ENCODE data around the gene ZBTB20.

Gene ZBTB20

DNA sequence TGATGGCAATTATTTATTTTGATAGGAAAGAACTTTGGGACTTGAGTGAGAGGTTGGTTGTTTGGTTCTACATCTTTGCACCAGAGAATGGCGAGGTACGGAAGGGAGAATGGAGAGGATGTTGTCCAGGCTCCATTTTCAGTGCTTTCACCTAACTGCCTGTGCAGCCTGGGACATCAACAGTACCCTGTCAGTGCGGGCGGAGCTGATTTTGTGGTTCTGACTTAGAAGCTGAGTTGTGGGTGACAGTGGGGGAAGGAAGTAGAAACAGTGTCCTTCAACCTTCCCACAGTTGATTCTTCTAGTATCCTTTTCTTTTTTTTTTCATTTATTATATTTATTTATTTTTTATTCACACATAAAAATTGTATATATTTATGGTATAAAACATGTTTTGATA is 757.9 kb downstream of the ZBTB20 start:
- H3K36me3 Mint-ChIP-seq (ENCODE audit: low read depth), result no peaks in the 10 kb centered on the region
- H3K9me3 Mint-ChIP-seq, result no peaks in the 10 kb centered on the region

DNA sequence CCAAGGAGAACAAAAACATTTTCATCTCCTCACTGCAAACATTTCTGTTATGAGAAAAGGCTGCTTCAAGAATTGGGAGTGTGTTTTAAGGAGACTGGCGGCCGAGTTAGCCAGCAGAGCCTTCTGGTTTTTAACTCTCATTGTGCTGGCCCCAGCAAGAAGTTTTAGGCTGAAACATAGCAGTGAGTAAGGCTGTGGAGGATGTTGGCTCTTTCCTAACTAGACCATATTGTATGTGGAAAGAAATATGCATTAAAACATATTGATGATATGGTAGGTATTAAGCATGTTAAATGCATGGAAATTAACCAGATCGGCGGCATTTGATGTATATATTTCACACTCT is 762.6 kb downstream of the ZBTB20 start:
- Mint-ChIP-seq H3K27me3 (ENCODE audit: low read depth) (no peaks in the 10 kb centered on the region), H3K9me3 (no peaks in the 10 kb centered on the region), H3K4me1 (ENCODE audit: low read depth) (peaks cover 14% of the 10 kb centered on the region), H3K4me3 (peak overlapping the region; percentile 70), H3K27ac (no peak overlapping the region), H3K36me3 (ENCODE audit: low read depth) (no peaks in the 10 kb centered on the region)
- no peak for DNase-seq (ENCODE audit: low spot score)

More for the DNA sequence above, 757.9 kb downstream of the ZBTB20 start:
- no peaks in the 10 kb centered on the region for H3K27me3 Mint-ChIP-seq (ENCODE audit: low read depth)
- peak overlapping the region; percentile 10 for H3K4me3 Mint-ChIP-seq
- H3K4me1 Mint-ChIP-seq (ENCODE audit: low read depth), result peaks cover 11% of the 10 kb centered on the region
- H3K27ac Mint-ChIP-seq, result peak overlapping the region; percentile 76
- DNase-seq (ENCODE audit: low spot score), result no peak

DNA sequence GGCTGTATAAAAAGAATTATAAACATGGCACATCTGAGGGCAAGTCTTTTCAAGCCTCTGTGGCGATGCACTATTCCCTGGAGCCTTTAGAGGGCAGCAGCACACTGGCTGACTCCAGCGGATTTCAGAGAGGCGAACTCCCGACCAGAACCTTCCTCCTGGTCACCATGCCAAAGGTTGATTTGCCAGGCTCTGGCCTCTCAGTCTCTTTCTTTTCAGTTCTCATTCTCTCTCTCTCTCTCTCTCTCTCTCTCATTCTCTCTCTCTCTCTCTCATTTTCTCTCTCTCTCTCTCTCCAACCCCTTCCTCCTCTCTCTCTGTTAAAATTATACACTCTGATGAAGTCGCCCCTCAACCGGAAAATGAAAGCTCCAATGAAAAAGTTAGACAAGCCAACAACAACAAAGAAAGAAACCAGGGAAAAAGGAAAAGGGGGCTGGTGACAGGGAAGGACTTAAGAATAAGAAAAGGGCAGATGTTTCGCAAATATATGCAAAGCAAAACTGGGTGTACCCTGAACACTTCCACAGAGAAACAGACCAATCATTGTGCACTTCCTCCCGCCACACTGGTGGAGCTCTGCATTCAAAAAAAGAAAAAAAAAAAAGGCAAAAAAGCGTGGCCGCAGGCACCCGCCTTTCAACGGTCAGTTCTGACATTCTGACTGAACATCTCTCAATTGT is 763.1 kb downstream of the ZBTB20 start:
- Mint-ChIP-seq H3K4me1 (ENCODE audit: low read depth) (peaks cover 12% of the 10 kb centered on the region), H3K9me3 (no peaks in the 10 kb centered on the region), H3K27me3 (ENCODE audit: low read depth) (no peaks in the 10 kb centered on the region), H3K27ac (peak overlapping the region; percentile 76), H3K4me3 (peak overlapping the region; percentile 70), H3K36me3 (ENCODE audit: low read depth) (no peaks in the 10 kb centered on the region)
- DNase-seq (ENCODE audit: low spot score), result peak; percentile 57

DNA sequence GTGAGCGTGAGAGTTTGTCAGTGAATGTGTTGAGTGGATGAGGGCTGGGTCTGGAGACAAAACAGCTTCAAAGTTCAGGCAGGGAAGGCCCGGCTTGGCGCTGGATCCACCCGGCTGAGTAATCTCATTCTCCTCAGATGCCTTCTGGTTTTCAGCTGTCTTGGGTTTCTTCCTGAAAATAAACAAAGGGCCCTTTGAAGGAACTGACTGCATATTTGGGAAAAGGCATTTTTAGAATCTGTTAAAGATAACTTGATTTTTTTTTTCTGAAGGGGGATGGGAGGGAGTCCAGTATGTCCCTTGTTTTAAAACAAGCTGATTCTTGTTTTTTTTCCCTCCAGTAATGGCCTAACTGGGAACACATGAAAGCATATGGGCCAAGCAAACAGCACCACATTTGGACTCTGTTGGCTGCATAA is 766.8 kb downstream of the ZBTB20 start:
- Mint-ChIP-seq H3K4me1 (ENCODE audit: low read depth) (peaks cover 4% of the 10 kb centered on the region), H3K36me3 (ENCODE audit: low read depth) (peaks cover 2% of the 10 kb centered on the region), H3K27me3 (ENCODE audit: low read depth) (no peaks in the 10 kb centered on the region), H3K4me3 (no peak overlapping the region), H3K9me3 (no peaks in the 10 kb centered on the region), H3K27ac (no peak overlapping the region)
- DNase-seq (ENCODE audit: low spot score), result no peak

DNA sequence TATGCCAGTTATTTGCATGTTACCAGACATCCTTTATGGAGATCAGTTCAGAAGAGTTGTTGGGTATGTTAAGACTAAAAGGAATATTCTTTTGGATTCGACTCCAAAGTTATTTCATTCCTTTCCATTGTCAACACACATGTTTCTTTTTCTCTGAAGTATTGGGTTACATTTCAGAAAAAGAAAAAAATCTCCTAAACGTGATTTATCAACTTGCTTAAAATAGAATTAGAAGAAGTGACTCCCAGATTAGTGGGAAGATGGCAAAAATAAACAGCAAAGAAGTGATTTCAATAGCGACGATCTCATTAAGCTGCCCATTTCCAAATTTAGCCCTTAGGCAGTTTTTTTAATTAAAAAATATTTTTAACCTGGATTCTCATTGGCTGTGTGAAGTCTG is 767.8 kb downstream of the ZBTB20 start:
- Mint-ChIP-seq H3K27ac (no peak overlapping the region), H3K36me3 (ENCODE audit: low read depth) (peaks cover 2% of the 10 kb centered on the region), H3K27me3 (ENCODE audit: low read depth) (no peaks in the 10 kb centered on the region), H3K4me3 (no peak overlapping the region), H3K9me3 (no peaks in the 10 kb centered on the region), H3K4me1 (ENCODE audit: low read depth) (peaks cover 3% of the 10 kb centered on the region)
- DNase-seq (ENCODE audit: low spot score), result no peak

DNA sequence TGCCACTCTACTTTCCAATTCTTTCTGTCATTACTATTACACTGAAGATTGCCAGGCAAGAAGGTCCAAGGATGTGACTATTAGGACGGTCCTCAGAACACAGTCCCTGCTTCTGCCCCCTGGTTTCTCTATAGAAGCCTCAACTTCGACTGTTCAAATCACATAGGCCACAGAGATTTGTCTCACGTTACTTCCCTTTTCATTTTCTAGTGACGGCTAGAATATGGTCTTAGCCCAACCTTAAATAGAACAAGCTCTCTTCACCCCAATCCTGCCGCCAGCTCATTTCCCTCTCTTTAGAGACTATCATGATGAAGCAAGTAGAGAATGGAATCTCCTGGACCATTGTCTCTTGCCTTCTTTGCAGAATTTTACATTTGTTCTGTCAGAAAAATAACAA is 768.3 kb downstream of the ZBTB20 start:
- Mint-ChIP-seq H3K4me3 (no peak overlapping the region), H3K9me3 (no peaks in the 10 kb centered on the region), H3K4me1 (ENCODE audit: low read depth) (no peaks in the 10 kb centered on the region), H3K27ac (no peak overlapping the region), H3K36me3 (ENCODE audit: low read depth) (peaks cover 2% of the 10 kb centered on the region), H3K27me3 (ENCODE audit: low read depth) (no peaks in the 10 kb centered on the region)
- no peak for DNase-seq (ENCODE audit: low spot score)

DNA sequence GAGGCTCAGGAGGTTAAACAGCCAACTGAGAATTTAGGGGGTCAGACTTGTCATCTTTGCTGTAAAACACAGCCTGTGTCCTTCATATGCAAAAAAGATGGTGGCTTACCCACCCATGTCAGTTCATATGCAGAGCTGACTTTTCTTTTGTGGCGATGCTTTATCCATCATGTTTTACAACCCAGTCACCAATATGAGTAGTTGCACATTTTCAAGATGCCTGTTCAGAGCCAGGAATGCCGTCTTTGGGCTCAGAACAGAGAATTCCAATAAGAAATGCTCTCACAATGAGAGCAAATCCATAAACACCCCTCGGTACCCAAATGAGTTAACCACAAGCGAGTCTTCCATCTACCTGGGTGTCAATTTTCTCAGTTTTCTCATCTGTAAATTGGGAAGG is 769.7 kb downstream of the ZBTB20 start:
- Mint-ChIP-seq H3K36me3 (ENCODE audit: low read depth) (peaks cover 2% of the 10 kb centered on the region), H3K27ac (no peak overlapping the region), H3K27me3 (ENCODE audit: low read depth) (no peaks in the 10 kb centered on the region), H3K9me3 (no peaks in the 10 kb centered on the region), H3K4me1 (ENCODE audit: low read depth) (no peaks in the 10 kb centered on the region), H3K4me3 (no peak overlapping the region)
- DNase-seq (ENCODE audit: low spot score), result no peak

DNA sequence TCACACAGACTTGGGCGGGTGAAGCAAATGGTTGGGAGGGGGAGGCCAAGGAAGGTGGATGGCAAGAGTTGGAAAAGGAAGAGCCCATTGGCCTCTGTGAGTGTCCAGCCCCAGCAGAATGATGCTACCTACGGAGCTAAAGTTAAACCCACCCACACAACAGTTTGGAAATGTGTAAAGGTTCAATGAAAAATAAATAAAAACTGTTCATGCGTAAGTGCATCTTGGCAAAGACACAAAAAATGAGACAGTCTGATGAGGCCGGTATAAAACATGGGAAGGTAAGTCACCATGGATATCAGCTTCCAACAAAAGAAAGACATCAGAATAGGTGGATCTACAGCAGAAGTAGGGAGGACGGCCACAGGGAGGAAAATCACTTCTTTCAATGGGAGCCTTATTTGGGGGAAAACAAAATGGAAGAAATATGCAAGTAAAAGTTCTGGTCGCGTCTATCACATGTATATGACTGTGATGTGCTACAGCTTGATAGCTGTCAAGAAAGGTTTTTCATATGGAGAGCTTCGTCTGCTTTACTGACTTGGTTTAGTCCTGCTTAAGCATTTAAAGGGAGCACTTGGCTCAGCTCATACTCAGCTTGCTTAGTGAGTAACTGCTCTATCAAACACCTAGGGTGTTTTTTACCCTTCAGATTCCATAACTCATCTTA is 770.4 kb downstream of the ZBTB20 start:
- H3K4me1 Mint-ChIP-seq (ENCODE audit: low read depth), result no peaks in the 10 kb centered on the region
- H3K27ac Mint-ChIP-seq, result no peak overlapping the region
- peaks cover 2% of the 10 kb centered on the region for H3K36me3 Mint-ChIP-seq (ENCODE audit: low read depth)
- no peaks in the 10 kb centered on the region for H3K27me3 Mint-ChIP-seq (ENCODE audit: low read depth)
- no peaks in the 10 kb centered on the region for H3K9me3 Mint-ChIP-seq
- no peak for DNase-seq (ENCODE audit: low spot score)
- no peak overlapping the region for H3K4me3 Mint-ChIP-seq

DNA sequence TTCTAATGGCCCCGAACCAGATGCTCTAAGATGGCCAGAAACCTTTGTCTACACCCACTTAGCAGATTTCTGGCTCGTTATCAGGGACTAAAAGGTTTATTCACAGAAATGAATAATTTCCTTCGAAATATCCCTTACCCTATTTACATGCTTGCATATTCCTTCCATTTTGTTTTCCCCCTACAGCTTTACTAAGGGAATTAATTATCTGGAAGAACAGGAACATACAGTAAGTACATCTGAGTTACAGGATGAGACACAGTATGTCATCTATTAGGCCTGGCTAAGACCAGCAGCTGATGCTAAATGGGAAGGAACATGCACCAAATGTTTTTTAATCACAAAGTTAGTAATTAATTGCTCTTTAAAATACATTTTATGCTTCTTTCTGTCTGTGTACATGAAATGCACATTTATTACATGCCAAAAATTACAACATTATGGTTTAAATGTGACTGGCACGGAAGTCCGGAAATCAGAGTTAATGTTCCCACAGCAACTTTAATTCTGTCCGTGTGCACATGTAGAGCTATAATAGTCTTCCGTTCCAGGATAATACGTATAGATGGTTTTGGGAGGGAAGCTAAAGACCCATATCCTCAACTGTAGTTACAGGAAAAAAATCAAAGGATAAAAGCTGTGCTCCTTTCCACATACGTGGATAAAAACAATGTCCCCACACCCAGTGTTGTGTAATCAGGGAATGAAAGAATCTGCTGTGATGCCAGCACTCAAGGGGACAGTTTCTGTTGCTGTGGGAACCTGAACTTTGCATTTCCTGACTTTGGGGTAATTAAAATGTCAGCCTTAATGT is 771.3 kb downstream of the ZBTB20 start:
- H3K9me3 Mint-ChIP-seq, result no peaks in the 10 kb centered on the region
- H3K4me3 Mint-ChIP-seq, result no peak overlapping the region
- no peaks in the 10 kb centered on the region for H3K4me1 Mint-ChIP-seq (ENCODE audit: low read depth)
- DNase-seq (ENCODE audit: low spot score), result no peak
- peaks cover 2% of the 10 kb centered on the region for H3K36me3 Mint-ChIP-seq (ENCODE audit: low read depth)
- no peaks in the 10 kb centered on the region for H3K27me3 Mint-ChIP-seq (ENCODE audit: low read depth)
- H3K27ac Mint-ChIP-seq, result no peak overlapping the region

DNA sequence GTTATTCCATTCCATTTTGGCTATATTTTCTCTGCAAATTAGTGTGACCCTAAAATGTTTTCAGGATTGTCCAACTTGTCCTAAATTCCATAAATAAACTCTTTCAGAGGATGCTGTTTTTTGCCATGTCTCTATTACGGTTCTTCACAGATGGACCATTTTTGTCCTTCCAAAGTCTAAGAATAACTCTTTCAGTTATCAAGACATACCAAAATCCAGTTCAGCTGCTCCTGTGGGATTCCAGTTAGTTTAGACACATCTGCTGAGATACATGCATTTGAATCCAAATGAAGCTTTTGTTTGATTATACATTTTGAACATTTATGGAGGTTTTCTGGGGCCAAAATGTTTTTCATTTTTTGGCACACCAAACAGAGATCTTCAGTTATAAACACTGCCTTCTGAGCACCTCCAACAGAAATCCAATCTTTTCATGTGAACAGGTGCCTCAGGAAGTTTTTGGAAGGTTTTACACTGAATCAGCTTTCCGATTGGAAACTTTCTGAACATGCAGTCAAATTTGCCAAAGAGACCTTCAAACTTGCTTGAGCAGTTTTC is 772.6 kb downstream of the ZBTB20 start:
- Mint-ChIP-seq H3K4me3 (no peak overlapping the region), H3K9me3 (no peaks in the 10 kb centered on the region), H3K27ac (no peak overlapping the region), H3K36me3 (ENCODE audit: low read depth) (peaks cover 2% of the 10 kb centered on the region), H3K27me3 (ENCODE audit: low read depth) (no peaks in the 10 kb centered on the region), H3K4me1 (ENCODE audit: low read depth) (no peaks in the 10 kb centered on the region)
- DNase-seq (ENCODE audit: low spot score), result no peak

DNA sequence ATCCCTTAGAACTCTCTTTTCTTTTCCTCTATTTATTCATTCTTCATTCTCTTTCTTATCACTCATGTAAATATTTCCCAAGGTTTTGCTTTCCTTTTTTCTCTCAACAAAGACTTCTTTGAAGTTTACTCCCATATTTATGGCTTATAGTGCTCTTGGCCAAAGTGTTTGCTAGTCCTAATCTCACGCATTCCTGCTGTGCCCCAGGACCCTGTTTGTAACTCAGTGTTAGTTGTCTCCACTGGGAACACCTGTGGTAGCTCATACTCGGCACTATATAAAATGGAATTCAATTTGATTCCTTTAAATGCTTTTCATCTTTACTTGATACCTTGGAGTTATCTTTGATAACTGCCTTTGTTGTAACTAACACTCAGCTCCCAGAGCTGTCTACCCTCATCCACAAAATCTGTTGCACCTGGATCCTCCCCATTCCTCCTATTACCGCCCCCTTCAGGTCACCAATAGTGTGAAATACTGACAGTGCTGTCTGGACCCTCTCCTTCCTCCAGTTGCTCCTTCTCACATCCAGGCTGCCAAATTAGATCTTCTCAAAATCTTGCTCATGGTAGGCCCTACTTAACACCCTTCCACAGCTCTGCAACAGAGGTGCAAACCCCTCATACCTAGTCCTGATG is 776.4 kb downstream of the ZBTB20 start:
- Mint-ChIP-seq H3K4me1 (ENCODE audit: low read depth) (no peaks in the 10 kb centered on the region), H3K27ac (no peak overlapping the region), H3K9me3 (no peaks in the 10 kb centered on the region)

DNA sequence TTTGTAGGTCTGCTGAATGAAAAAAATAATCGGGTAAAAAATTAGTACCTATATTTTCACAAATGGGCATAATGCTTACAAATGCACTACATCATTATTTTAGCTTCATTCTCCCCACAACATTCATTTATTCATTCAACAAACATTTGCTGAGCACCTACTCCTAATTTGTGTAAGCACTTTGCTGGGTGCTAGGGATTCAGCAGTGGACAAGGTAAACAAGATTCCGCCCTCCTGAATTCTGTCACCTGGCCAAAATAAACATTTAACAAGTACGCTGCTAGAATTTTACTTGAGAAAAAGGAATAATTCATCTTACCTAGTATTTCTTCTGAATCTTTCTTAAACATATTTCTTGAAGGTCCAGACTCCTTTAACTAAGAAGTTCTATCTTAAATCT is 781.2 kb downstream of the ZBTB20 start:
- no peaks in the 10 kb centered on the region for H3K27me3 Mint-ChIP-seq (ENCODE audit: low read depth)
- no peak overlapping the region for H3K27ac Mint-ChIP-seq
- H3K9me3 Mint-ChIP-seq, result no peaks in the 10 kb centered on the region
- no peak overlapping the region for H3K4me3 Mint-ChIP-seq
- no peak for DNase-seq (ENCODE audit: low spot score)
- H3K36me3 Mint-ChIP-seq (ENCODE audit: low read depth), result no peaks in the 10 kb centered on the region
- H3K4me1 Mint-ChIP-seq (ENCODE audit: low read depth), result peaks cover 2% of the 10 kb centered on the region

More for the DNA sequence above, 776.4 kb downstream of the ZBTB20 start:
- Mint-ChIP-seq H3K4me3 (no peak overlapping the region), H3K36me3 (ENCODE audit: low read depth) (no peaks in the 10 kb centered on the region), H3K27me3 (ENCODE audit: low read depth) (no peaks in the 10 kb centered on the region)
- no peak for DNase-seq (ENCODE audit: low spot score)

DNA sequence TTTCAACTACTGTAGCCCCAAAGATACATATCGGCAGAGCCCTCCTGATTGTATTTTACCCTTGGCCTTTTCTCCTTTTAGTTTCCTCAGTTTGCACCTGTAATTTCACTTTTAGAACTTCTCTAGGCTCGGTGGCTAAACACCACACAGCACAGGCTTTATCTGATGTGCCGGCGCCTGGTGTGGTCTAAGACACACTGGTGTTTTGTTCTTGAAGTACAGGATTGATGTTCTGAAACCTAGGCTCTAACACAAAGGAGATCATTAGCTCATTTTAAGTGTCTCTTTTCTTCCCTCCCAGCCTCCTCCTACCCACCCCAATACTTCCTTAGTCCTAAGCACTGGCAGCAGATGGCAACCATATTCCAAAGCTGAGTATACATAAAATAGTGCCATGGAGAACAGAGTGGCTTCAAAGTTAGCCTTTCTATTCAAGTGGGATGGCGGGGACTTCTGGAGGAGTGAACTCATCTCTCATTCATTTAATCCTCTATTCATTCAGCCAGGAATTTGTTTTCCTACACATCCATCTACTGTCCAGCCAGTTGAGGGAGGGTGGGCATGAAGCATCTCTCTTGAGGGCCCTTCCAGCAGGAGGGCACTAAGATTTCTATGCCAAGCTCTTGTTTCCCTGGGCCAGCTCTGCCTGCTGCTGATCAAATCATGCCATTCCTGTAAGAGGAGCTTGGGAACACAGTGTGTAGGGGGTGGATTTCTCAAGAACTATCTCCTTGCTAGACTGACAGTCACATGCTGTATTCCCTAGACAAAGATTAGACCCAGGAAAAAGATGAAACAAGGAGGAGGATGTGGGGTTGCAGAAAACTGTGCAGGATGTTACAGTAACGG is 782.1 kb downstream of the ZBTB20 start:
- H3K27me3 Mint-ChIP-seq (ENCODE audit: low read depth), result no peaks in the 10 kb centered on the region
- no peak overlapping the region for H3K4me3 Mint-ChIP-seq
- H3K27ac Mint-ChIP-seq, result no peak overlapping the region
- peaks cover 2% of the 10 kb centered on the region for H3K4me1 Mint-ChIP-seq (ENCODE audit: low read depth)
- H3K9me3 Mint-ChIP-seq, result no peaks in the 10 kb centered on the region
- no peaks in the 10 kb centered on the region for H3K36me3 Mint-ChIP-seq (ENCODE audit: low read depth)
- DNase-seq (ENCODE audit: low spot score), result no peak

Data from T-helper 2 cell treated with Interferon-gamma antibody and Interleukin-4, amounts not matched to agents 5 μg/mL and 100 μg/mL, for 36 hours (primary cell).